Measurements from ENCODE around the gene TDRD1. TPM values are rescaled to one million over a fixed set of nuclear protein-coding genes. Genes with fewer than 3 reads are reported as not detected.
"Not testable (repeated sequence)": the region's sequence is repeated elsewhere in the genome, so short reads cannot be mapped to it uniquely, and the experiment has no call there.

TDRD1 gene
- total RNA-seq, 1 experiment from 2014 or later, result 0.14 TPM

GRCh38 chr10:114143160-114143559 lies 36.0 kb upstream of the TDRD1 start:
- Mint-ChIP-seq H3K9me3 (ENCODE audit: unreplicated experiment) (no peaks in the 10 kb centered on the region), H3K27me3 (ENCODE audit: insufficient read depth, unreplicated experiment) (no peaks in the 10 kb centered on the region), H3K4me1 (ENCODE audit: low read depth, unreplicated experiment) (no peaks in the 10 kb centered on the region), H3K4me3 (ENCODE audit: unreplicated experiment) (no peak overlapping the region), H3K36me3 (ENCODE audit: insufficient read depth, unreplicated experiment) (peaks cover 49% of the 10 kb centered on the region), H3K27ac (ENCODE audit: unreplicated experiment) (no peak overlapping the region)
- Histone ChIP-seq H3K36me3 (ENCODE audit: control insufficient read depth, insufficient read depth, low read length) (no peaks in the 10 kb centered on the region), H3K9me3 (no peaks in the 10 kb centered on the region), H3K4me1 (0 out of 2 replicates have a peak, but pooled peaks cover 3% of the 10 kb centered on the region), H3K4me3 (ENCODE audit: low read depth, low read length) (no peak overlapping the region), H3K27me3 (replicated peaks; ENCODE audit: control insufficient read depth, insufficient read depth, low read length) (no peaks in the 10 kb centered on the region)
- no peak for DNase-seq
- intact Hi-C loops (cut with micrococcal nuclease; ENCODE audit: unreplicated experiment), result no loop called here
- CTCF ChIA-PET, result no interaction called here
- TF ChIP-seq CTCF (IDR thresholded peaks at IDR 0.05; ENCODE audit: insufficient read depth in 1 of 2, low read depth in 1 of 2, low read length in 1 of 2, severe bottlenecking in 1 of 2, unreplicated experiment in 1 of 2), result no peak
- BruUV-seq (replicated peaks), result no TSS peak
- POLR2A ChIA-PET, result no interaction called here

- POLR2A ChIA-PET, result interaction anchor here (0.6 kb wide), 1 partner anchor 10 kb away, joined by 12 read pairs; no protein-coding TSS in a partner anchor
- intact Hi-C loops (cut with micrococcal nuclease; ENCODE audit: unreplicated experiment); H3K27me3 ChIP-seq (replicated peaks; ENCODE audit: control insufficient read depth, insufficient read depth, low read length); H3K27me3 Mint-ChIP-seq (ENCODE audit: insufficient read depth, unreplicated experiment); H3K4me1 Mint-ChIP-seq (ENCODE audit: low read depth, unreplicated experiment); H3K9me3 Mint-ChIP-seq (ENCODE audit: unreplicated experiment); H3K4me1 ChIP-seq; BruUV-seq (replicated peaks); H3K9me3 ChIP-seq; CTCF ChIA-PET; H3K4me3 Mint-ChIP-seq (ENCODE audit: unreplicated experiment); H3K4me3 ChIP-seq (ENCODE audit: low read depth, low read length); DNase-seq; H3K36me3 ChIP-seq (ENCODE audit: control insufficient read depth, insufficient read depth, low read length); H3K27ac Mint-ChIP-seq (ENCODE audit: unreplicated experiment): not testable (repeated sequence)
- peaks cover 72% of the 10 kb centered on the region for H3K36me3 Mint-ChIP-seq (ENCODE audit: insufficient read depth, unreplicated experiment)
These were observed 29.7 kb upstream of the TDRD1 start for GRCh38 chr10:114149476-114149875.

GRCh38 chr10:114151486-114151885 lies 27.7 kb upstream of the TDRD1 start:
- no peaks in the 10 kb centered on the region for H3K4me1 ChIP-seq
- no peaks in the 10 kb centered on the region for H3K36me3 ChIP-seq (ENCODE audit: control insufficient read depth, insufficient read depth, low read length)
- no peak overlapping the region for H3K4me3 ChIP-seq (ENCODE audit: low read depth, low read length)
- CTCF ChIA-PET, result no interaction called here
- intact Hi-C loops (cut with micrococcal nuclease; ENCODE audit: unreplicated experiment), result no loop called here
- no TSS peak for BruUV-seq (replicated peaks)
- H3K27me3 ChIP-seq (replicated peaks; ENCODE audit: control insufficient read depth, insufficient read depth, low read length), result no peaks in the 10 kb centered on the region
- H3K9me3 ChIP-seq, result no peaks in the 10 kb centered on the region
- no peaks in the 10 kb centered on the region for H3K4me1 Mint-ChIP-seq (ENCODE audit: low read depth, unreplicated experiment)
- no peaks in the 10 kb centered on the region for H3K9me3 Mint-ChIP-seq (ENCODE audit: unreplicated experiment)
- no peak overlapping the region for H3K4me3 Mint-ChIP-seq (ENCODE audit: unreplicated experiment)
- H3K27me3 Mint-ChIP-seq (ENCODE audit: insufficient read depth, unreplicated experiment), result no peaks in the 10 kb centered on the region
- DNase-seq, result no peak
- peaks cover 76% of the 10 kb centered on the region for H3K36me3 Mint-ChIP-seq (ENCODE audit: insufficient read depth, unreplicated experiment)
- H3K27ac Mint-ChIP-seq (ENCODE audit: unreplicated experiment), result no peak overlapping the region
- TF ChIP-seq CTCF (IDR thresholded peaks at IDR 0.05; ENCODE audit: insufficient read depth in 1 of 2, low read depth in 1 of 2, low read length in 1 of 2, severe bottlenecking in 1 of 2, unreplicated experiment in 1 of 2), result no peak
- POLR2A ChIA-PET, result no interaction called here

GRCh38 chr10:114151892-114152291 lies 27.3 kb upstream of the TDRD1 start:
- ChIA-PET POLR2A (no interaction called here), CTCF (no interaction called here)
- DNase-seq, result no peak
- intact Hi-C loops (cut with micrococcal nuclease; ENCODE audit: unreplicated experiment), result no loop called here
- H3K36me3 Mint-ChIP-seq (ENCODE audit: insufficient read depth, unreplicated experiment), result peaks cover 76% of the 10 kb centered on the region
- Histone ChIP-seq H3K27me3 (replicated peaks; ENCODE audit: control insufficient read depth, insufficient read depth, low read length) (no peaks in the 10 kb centered on the region), H3K4me3 (ENCODE audit: low read depth, low read length) (no peak overlapping the region), H3K9me3 (no peaks in the 10 kb centered on the region), H3K4me1 (no peaks in the 10 kb centered on the region), H3K36me3 (ENCODE audit: control insufficient read depth, insufficient read depth, low read length) (no peaks in the 10 kb centered on the region)
- no peak overlapping the region for H3K4me3 Mint-ChIP-seq (ENCODE audit: unreplicated experiment)
- H3K27me3 Mint-ChIP-seq (ENCODE audit: insufficient read depth, unreplicated experiment), result no peaks in the 10 kb centered on the region
- H3K27ac Mint-ChIP-seq (ENCODE audit: unreplicated experiment), result no peak overlapping the region
- TF ChIP-seq CTCF (IDR thresholded peaks at IDR 0.05; ENCODE audit: insufficient read depth in 1 of 2, low read depth in 1 of 2, low read length in 1 of 2, severe bottlenecking in 1 of 2, unreplicated experiment in 1 of 2), result no peak
- no TSS peak for BruUV-seq (replicated peaks)
- no peaks in the 10 kb centered on the region for H3K9me3 Mint-ChIP-seq (ENCODE audit: unreplicated experiment)
- no peaks in the 10 kb centered on the region for H3K4me1 Mint-ChIP-seq (ENCODE audit: low read depth, unreplicated experiment)
